ENCODE measurements around the gene SPRYD7. TPM values are rescaled to one million over a fixed set of nuclear protein-coding genes. Genes with fewer than 3 reads are reported as not detected.
"Not testable (repeated sequence)": the region's sequence is repeated elsewhere in the genome, so short reads cannot be mapped to it uniquely, and the experiment has no call there.

SPRYD7 gene
- total and polyA plus RNA-seq, 2 of the 13 experiments (the other 11 are each of a cell fraction or from before 2014, with no cell fraction given): 2.7 to 5.9 TPM

DNA sequence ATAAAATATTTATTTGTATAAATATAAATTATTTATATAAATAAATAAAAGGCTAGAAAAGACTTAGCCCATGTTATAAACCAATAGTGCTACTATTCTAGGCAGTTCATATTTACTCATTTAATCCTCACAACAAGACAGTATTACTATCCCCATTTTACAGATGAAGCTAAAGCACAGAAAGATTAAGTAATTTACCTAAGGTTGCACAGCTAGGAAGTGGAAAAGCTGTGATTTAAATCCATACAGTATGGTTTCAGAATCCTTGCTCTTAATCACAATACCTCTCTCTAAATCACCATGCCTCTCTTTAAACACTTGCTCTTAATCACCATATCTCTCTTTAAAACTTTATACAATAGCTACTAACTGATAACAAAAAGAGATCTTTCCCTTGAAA is 13.8 kb downstream of the SPRYD7 start (continued):
- TF ChIP-seq, protein P1, sequence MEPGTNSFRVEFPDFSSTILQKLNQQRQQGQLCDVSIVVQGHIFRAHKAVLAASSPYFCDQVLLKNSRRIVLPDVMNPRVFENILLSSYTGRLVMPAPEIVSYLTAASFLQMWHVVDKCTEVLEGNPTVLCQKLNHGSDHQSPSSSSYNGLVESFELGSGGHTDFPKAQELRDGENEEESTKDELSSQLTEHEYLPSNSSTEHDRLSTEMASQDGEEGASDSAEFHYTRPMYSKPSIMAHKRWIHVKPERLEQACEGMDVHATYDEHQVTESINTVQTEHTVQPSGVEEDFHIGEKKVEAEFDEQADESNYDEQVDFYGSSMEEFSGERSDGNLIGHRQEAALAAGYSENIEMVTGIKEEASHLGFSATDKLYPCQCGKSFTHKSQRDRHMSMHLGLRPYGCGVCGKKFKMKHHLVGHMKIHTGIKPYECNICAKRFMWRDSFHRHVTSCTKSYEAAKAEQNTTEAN (CRISPR knock-in tag; conservative IDR thresholded peaks at IDR 0.05): no peak
- TF ChIP-seq FIP1L1 (IDR thresholded peaks at IDR 0.05; ENCODE audit: borderline replicate concordance, insufficient read depth, low read depth, low read length) (no peak), ZNF180 (CRISPR knock-in tag; IDR thresholded peaks at IDR 0.05; ENCODE audit: borderline replicate concordance, low read depth) (no peak), AHR (CRISPR knock-in tag; IDR thresholded peaks at IDR 0.05) (no peak), GATAD1 (CRISPR knock-in tag; IDR thresholded peaks at IDR 0.05) (no peak), NFATC3 (CRISPR knock-in tag; IDR thresholded peaks at IDR 0.05) (no peak), KDM6A (CRISPR knock-in tag; IDR thresholded peaks at IDR 0.05; ENCODE audit: low read depth) (no peak)
- TF ChIP-seq, protein P2, sequence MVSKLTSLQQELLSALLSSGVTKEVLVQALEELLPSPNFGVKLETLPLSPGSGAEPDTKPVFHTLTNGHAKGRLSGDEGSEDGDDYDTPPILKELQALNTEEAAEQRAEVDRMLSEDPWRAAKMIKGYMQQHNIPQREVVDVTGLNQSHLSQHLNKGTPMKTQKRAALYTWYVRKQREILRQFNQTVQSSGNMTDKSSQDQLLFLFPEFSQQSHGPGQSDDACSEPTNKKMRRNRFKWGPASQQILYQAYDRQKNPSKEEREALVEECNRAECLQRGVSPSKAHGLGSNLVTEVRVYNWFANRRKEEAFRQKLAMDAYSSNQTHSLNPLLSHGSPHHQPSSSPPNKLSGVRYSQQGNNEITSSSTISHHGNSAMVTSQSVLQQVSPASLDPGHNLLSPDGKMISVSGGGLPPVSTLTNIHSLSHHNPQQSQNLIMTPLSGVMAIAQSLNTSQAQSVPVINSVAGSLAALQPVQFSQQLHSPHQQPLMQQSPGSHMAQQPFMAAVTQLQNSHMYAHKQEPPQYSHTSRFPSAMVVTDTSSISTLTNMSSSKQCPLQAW (CRISPR knock-in tag; IDR thresholded peaks at IDR 0.05): no peak

DNA sequence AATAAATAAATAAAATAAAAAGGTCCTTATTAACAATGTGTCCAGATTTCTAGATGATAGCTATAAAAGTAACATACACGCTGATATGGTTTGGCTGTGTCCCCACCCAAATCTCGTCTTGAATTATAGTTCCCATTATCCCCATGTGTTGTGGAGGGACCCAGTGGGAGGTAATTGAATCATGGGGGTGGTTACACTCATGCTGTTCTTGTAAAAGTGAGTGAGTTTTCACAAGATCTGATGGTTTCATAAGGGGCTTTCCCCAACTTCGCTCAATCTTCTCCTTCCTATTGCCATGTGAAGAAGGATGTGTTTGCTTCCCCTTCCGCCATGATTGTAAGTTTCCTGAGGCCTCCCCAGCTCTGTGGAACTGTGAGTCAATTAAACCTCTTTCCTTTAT is 15.2 kb downstream of the SPRYD7 start:
- H3K4me3 ChIP-seq (replicated peaks in 1 of 3; ENCODE audit: insufficient read depth in 1 of 3, low read depth in 2 of 3, low read length in 3 of 3); H2AFZ ChIP-seq (ENCODE audit: low read length); H3K9me3 ChIP-seq (ENCODE audit: low read length); H3K27ac ChIP-seq (ENCODE audit: extremely low read length, insufficient read depth, low read length); H3K4me2 ChIP-seq (ENCODE audit: low read depth, low read length); FAIRE-seq; CTCF ChIA-PET (ENCODE audit: low intra/inter-chr PET ratio, low total read pairs); intact Hi-C loops (cut with micrococcal nuclease; ENCODE audit: unreplicated experiment); H3K9ac ChIP-seq (ENCODE audit: insufficient read depth, low read depth, low read length); H3K79me2 ChIP-seq (ENCODE audit: insufficient read depth, low read length); H3K27me3 ChIP-seq (ENCODE audit: control insufficient read depth in 1 of 2, insufficient read depth in 2 of 2, low read length in 2 of 2); ATAC-seq; H3K4me1 ChIP-seq (ENCODE audit: insufficient read depth, low read length); H4K20me1 ChIP-seq (ENCODE audit: insufficient read depth, low read length); BruUV-seq (replicated peaks); POLR2A ChIA-PET; DNase-seq (ENCODE audit: low spot score); in situ Hi-C loops (cut with HindIII; ENCODE audit: extremely low pct_ligation_motif_present, low pct_unique_long_range_greater_than_20kb): not testable (repeated sequence)
- WGBS (ENCODE audit: low lambda C conversion rate): 96% methylated on average over 4 of the region's 4 CpGs
- H3K36me3 ChIP-seq (replicated peaks in 1 of 2; ENCODE audit: control insufficient read depth in 1 of 2, insufficient read depth in 2 of 2, low read length in 2 of 2): peaks cover 0 to 14% of the 10 kb centered on the region in 2 experiments; a peak in 2 of 5 replicates

- WGBS (ENCODE audit: low lambda C conversion rate): 96% methylated on average over 8 of the region's 8 CpGs
- DNase-seq (ENCODE audit: low spot score); H3K27ac ChIP-seq (ENCODE audit: extremely low read length, insufficient read depth, low read length); H3K79me2 ChIP-seq (ENCODE audit: insufficient read depth, low read length); H3K4me1 ChIP-seq (ENCODE audit: insufficient read depth, low read length); CTCF ChIA-PET (ENCODE audit: low intra/inter-chr PET ratio, low total read pairs); intact Hi-C loops (cut with micrococcal nuclease; ENCODE audit: unreplicated experiment); H3K27me3 ChIP-seq (ENCODE audit: control insufficient read depth in 1 of 2, insufficient read depth in 2 of 2, low read length in 2 of 2); H3K9ac ChIP-seq (ENCODE audit: insufficient read depth, low read depth, low read length); FAIRE-seq; H4K20me1 ChIP-seq (ENCODE audit: insufficient read depth, low read length); H2AFZ ChIP-seq (ENCODE audit: low read length); POLR2A ChIA-PET; H3K4me3 ChIP-seq (replicated peaks in 1 of 3; ENCODE audit: insufficient read depth in 1 of 3, low read depth in 2 of 3, low read length in 3 of 3); ATAC-seq; BruUV-seq (replicated peaks); in situ Hi-C loops (cut with HindIII; ENCODE audit: extremely low pct_ligation_motif_present, low pct_unique_long_range_greater_than_20kb); H3K4me2 ChIP-seq (ENCODE audit: low read depth, low read length); H3K9me3 ChIP-seq (ENCODE audit: low read length): not testable (repeated sequence)
- H3K36me3 ChIP-seq (replicated peaks in 1 of 2; ENCODE audit: control insufficient read depth in 1 of 2, insufficient read depth in 2 of 2, low read length in 2 of 2): peaks cover 0 to 14% of the 10 kb centered on the region in 2 experiments; a peak in 2 of 5 replicates
Observed at GRCh38 chr13:49918106-49918505, 18.0 kb downstream of the SPRYD7 start.
